SK-N-MC (cell line): ENCODE measurements around the gene ZNF44.

ENCODE experiments used
- EZH2 ChIP-seq: fragments of 200-600 bp; sonication (generic); IDR thresholded peaks from one replicate; pipeline ENCODE4 v1.6.1; 2017; ENCODE audit warnings: antibody characterized with exemption
- FOXP2 ChIP-seq: optimal IDR thresholded peaks from 2 replicates; pipeline ENCODE3; 2011; ENCODE audit warnings: mild to moderate bottlenecking, moderate library complexity; ENCODE audit not compliant: insufficient read depth; ENCODE audit errors: extremely low read length, control extremely low read depth
- POLR2AphosphoS5 ChIP-seq: IDR thresholded peaks from 2 replicates; pipeline ENCODE4 v1.6.1; 2012; ENCODE audit warnings: mild to moderate bottlenecking, low read depth, low read length, borderline replicate concordance

- TF ChIP-seq POLR2AphosphoS5 = no peak
- no peak for TF ChIP-seq EZH2
- no peak for TF ChIP-seq FOXP2
Observed at GRCh38 chr19:12229990-12230389, 64.7 kb downstream of the ZNF44 start.
